GM12878 (cell line): ENCODE measurements around the gene RETNLB. TPM values are rescaled to one million over a fixed set of nuclear protein-coding genes. Genes with fewer than 3 reads are reported as not detected.

Source experiments
- ATAC-seq: fragments of 200-7000 bp; cut with Tn5 transposase; 3 replicates; pipeline ENCODE4 v1.9.1; 2020; ENCODE audit warnings: mild to moderate bottlenecking, moderate library complexity
- BruUV-seq: library from RNA; stranded (reverse); fragments of 400-500 nt; replicated peaks from 2 replicates; lab custom pipeline; 2021; lab: Mats Ljungman, UMichigan
- CTCF ChIA-PET: fragments of 300-600 bp; sonication (Branson Sonifier 250); formaldehyde crosslinking; extraction: SDS; loops from one replicate; lab custom pipeline; 2021; ENCODE audit warnings: inconsistent platforms; lab: Yijun Ruan, JAX
- POLR2A ChIA-PET: fragments of 350-600 bp; formaldehyde crosslinking; extraction: SDS; loops from one replicate; lab custom pipeline; 2021; ENCODE audit warnings: inconsistent platforms; lab: Charles Lee
- RAD21 ChIA-PET: fragments of 300-600 bp; sonication (Branson Sonifier 250); formaldehyde crosslinking; loops from one replicate; lab custom pipeline; 2023; ENCODE audit warnings: antibody characterized with exemption; ENCODE audit not compliant: unreplicated experiment; lab: Charles Lee
- SMC1A ChIA-PET: fragments of 300-600 bp; sonication (Branson Sonifier 250); formaldehyde crosslinking; loops from one replicate; lab custom pipeline; 2023; ENCODE audit not compliant: unreplicated experiment, uncharacterized antibody; lab: Charles Lee
- DNase-seq: peaks from one replicate; pipeline ENCODE4 v3.0.0-alpha.2; 2011; ENCODE audit warnings: low read depth, low spot score
- FAIRE-seq: peaks from 3 replicates; lab custom pipeline; 2011; peaks lifted over from hg19 to GRCh38; lab: Jason Lieb, UNC
- H2AFZ ChIP-seq: 2 replicates; pipeline ENCODE4 v1.6.0; 2011; ENCODE audit warnings: low read depth, low read length, control low read depth; ENCODE audit not compliant: control insufficient read depth
- H3K27ac ChIP-seq: 2 replicates; pipeline ENCODE4 v1.5.1; 2011; ENCODE audit warnings: control low read depth; ENCODE audit not compliant: control insufficient read depth, insufficient read depth
- H3K27me3 ChIP-seq, 2 experiments: replicated peaks in 1 of 2; 2 replicates each; pipeline versions ENCODE4 v1.6.0 to v1.6.1; 2011; ENCODE audit warnings: low read length in 1 of 2; ENCODE audit not compliant: control insufficient read depth in 2 of 2, insufficient read depth in 2 of 2
- H3K36me3 ChIP-seq, 2 experiments: 2 replicates each; pipeline ENCODE4 v1.5.1; 2011; ENCODE audit warnings: low read length in 1 of 2; ENCODE audit not compliant: control insufficient read depth in 2 of 2, insufficient read depth in 2 of 2
- H3K4me1 ChIP-seq: 2 replicates; pipeline ENCODE4 v1.6.1; 2011; ENCODE audit warnings: mild to moderate bottlenecking, low read length, moderate library complexity, mixed read lengths; ENCODE audit not compliant: control insufficient read depth, insufficient read depth
- H3K4me2 ChIP-seq: 2 replicates; pipeline ENCODE4 v1.6.0; 2011; ENCODE audit warnings: control low read depth; ENCODE audit not compliant: control insufficient read depth, insufficient read depth
- H3K4me3 ChIP-seq: fragments of 200-600 bp; sonication (generic); 2 replicates; pipeline ENCODE4 v1.5.1; 2016
- H3K79me2 ChIP-seq: 2 replicates; pipeline ENCODE4 v1.6.0; 2011; ENCODE audit warnings: low read length; ENCODE audit not compliant: control insufficient read depth, insufficient read depth
- H3K9ac ChIP-seq: 2 replicates; pipeline ENCODE4 v1.8.0; 2011; ENCODE audit warnings: low read length, control low read depth, mixed read lengths; ENCODE audit not compliant: control insufficient read depth, insufficient read depth
- H3K9me3 ChIP-seq: replicated peaks from 3 replicates; pipeline ENCODE4 v1.5.1; 2011; ENCODE audit warnings: mild to moderate bottlenecking, low read length; ENCODE audit not compliant: control insufficient read depth, insufficient read depth
- H4K20me1 ChIP-seq: 2 replicates; pipeline ENCODE4 v1.6.0; 2011; ENCODE audit not compliant: control insufficient read depth, insufficient read depth
- ASH2L ChIP-seq: fragments of 300-600, 200-600 bp; sonication (generic); IDR thresholded peaks from 2 replicates; pipeline ENCODE4 v1.6.1; 2017; ENCODE audit warnings: low read depth, mild to moderate bottlenecking, borderline replicate concordance
- ATF7 ChIP-seq: fragments of 450-650 bp; IDR thresholded peaks from 2 replicates; pipeline ENCODE4 v1.6.1; 2016; ENCODE audit warnings: low read depth, mild to moderate bottlenecking
- BCL11A ChIP-seq: IDR thresholded peaks from 2 replicates; pipeline ENCODE4 v1.6.1; 2011; ENCODE audit warnings: low read depth, low read length
- GATAD2B ChIP-seq: fragments of 450-650 bp; conservative IDR thresholded peaks from 2 replicates; pipeline ENCODE4 v1.6.1; 2017; ENCODE audit warnings: low read depth, mild to moderate bottlenecking, moderate library complexity
- NFYA ChIP-seq: IDR thresholded peaks from 2 replicates; pipeline ENCODE4 v1.6.1; 2011; ENCODE audit warnings: low read depth, mild to moderate bottlenecking, low read length, improper control_type of control experiment, borderline replicate concordance
- NRF1 ChIP-seq: conservative IDR thresholded peaks from 2 replicates; pipeline ENCODE4 v1.6.1; 2011; ENCODE audit warnings: mild to moderate bottlenecking, low read depth, low read length, improper control_type of control experiment
- RB1 ChIP-seq: fragments of 450-650 bp; formaldehyde crosslinking; IDR thresholded peaks from 2 replicates; pipeline ENCODE4 v1.6.1; 2017; ENCODE audit warnings: mild to moderate bottlenecking, borderline replicate concordance
- STAT1 ChIP-seq: fragments of 450-650 bp; conservative IDR thresholded peaks from 2 replicates; pipeline ENCODE4 v1.6.1; 2014; ENCODE audit warnings: antibody characterized with exemption, mild to moderate bottlenecking
- SUPT20H ChIP-seq: IDR thresholded peaks from 2 replicates; pipeline ENCODE4 v1.6.1; 2011; ENCODE audit warnings: low read depth, mild to moderate bottlenecking, low read length, moderate library complexity, borderline replicate concordance; ENCODE audit not compliant: control insufficient read depth
- TAF1 ChIP-seq: IDR thresholded peaks from 2 replicates; pipeline ENCODE4 v1.6.1; 2011; ENCODE audit warnings: mild to moderate bottlenecking, low read depth, low read length, borderline replicate concordance
- YBX1 ChIP-seq: fragments of 450-650 bp; IDR thresholded peaks from 2 replicates; pipeline ENCODE4 v1.6.1; 2016; ENCODE audit warnings: antibody characterized with exemption
- ZNF24 ChIP-seq: fragments of 450-650 bp; IDR thresholded peaks from 2 replicates; pipeline ENCODE4 v1.6.1; 2017; ENCODE audit warnings: antibody characterized with exemption, mild to moderate bottlenecking
- WGBS: methylation state at CpG from one replicate; pipeline ENCODE4 v1.1.6; 2016; ENCODE audit warnings: low lambda C conversion rate; ENCODE audit not compliant: insufficient replicate concordance, insufficient coverage; ENCODE audit errors: missing lambda C conversion rate; 5-methylcytosine and 5-hydroxymethylcytosine counted together
- in situ Hi-C: fragments of 300-500 bp; cut with MboI; formaldehyde crosslinking; loops from 9 replicates; pipeline ENCODE4 v1.14.3; 2018; ENCODE audit warnings: mixed read lengths
- intact Hi-C: fragments of 100-400 bp; cut with micrococcal nuclease; formaldehyde crosslinking; loops from one replicate; pipeline ENCODE4 v1.14.2; 2022; ENCODE audit not compliant: unreplicated experiment
- polyA plus RNA-seq, 11 experiments: library from polyadenylated mRNA; depleted of rRNA in 4 of 11; unstranded in 6 of 11; stranded (reverse) in 5 of 11; fragments of >200 nt; fragmentation: Nextera tagmentation in 4 of 11; fragmentation: Illumina TruSeq in 1 of 11; extraction: Ambion mirVana in 4 of 11; extraction: Trizol in 1 of 11; gene quantifications; 1 replicate in 1 of 11; 2 replicates in 10 of 11; pipeline versions ENCODE4 v1.2.1 to v1.2.3, GENCODE V29; 2011 to 2016; ENCODE audit warnings: inconsistent platforms in 2 of 11, missing spikeins in 2 of 11, low read depth in 1 of 11
- total RNA-seq, 4 experiments: library from RNA; depleted of rRNA in 3 of 4; stranded (reverse); fragments of >200 nt in 3 of 4; fragmentation: Illumina TruSeq in 1 of 4; extraction: Trizol in 1 of 4; gene quantifications; 2 replicates each; pipeline versions ENCODE4 v1.2.1 to v1.2.3, GENCODE V29; 2013 to 2021
- TF ChIP-seq, protein P1 (sequence below): fragments of 450-650 bp; IDR thresholded peaks from 2 replicates; pipeline ENCODE4 v1.6.1; 2017; ENCODE audit warnings: low read depth, mild to moderate bottlenecking, moderate library complexity

Gene RETNLB
- total and polyA plus RNA-seq, 10 of the 15 experiments (the other 5 are each of a cell fraction or from before 2014, with no cell fraction given), result not detected

DNA sequence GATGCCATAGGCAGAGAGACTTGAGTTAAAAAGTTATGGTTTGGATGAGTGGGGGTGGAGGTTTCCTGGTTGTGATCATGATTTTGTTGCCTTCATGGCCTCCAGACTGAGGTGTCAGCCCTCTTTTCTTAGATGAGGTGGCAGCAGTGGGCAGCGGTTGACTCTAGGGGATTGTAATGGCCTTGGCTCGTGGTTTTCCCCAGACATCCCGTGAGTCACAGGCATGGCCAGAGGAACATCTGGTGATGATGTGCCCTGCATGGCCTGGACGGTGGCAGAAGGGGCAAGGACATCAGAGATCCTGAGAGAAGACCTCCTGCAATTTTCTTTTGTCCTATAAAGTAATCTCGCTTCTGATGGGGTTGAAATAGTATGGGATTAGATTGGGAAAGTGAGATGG lies 12.4 kb downstream of the RETNLB start (continued):
- TF ChIP-seq ATF7, result no peak
- no peak for TF ChIP-seq RB1
- no peak for TF ChIP-seq ZNF24
- no peak for TF ChIP-seq TAF1
- no peak for TF ChIP-seq NFYA
- TF ChIP-seq YBX1, result no peak
- TF ChIP-seq, protein P1, sequence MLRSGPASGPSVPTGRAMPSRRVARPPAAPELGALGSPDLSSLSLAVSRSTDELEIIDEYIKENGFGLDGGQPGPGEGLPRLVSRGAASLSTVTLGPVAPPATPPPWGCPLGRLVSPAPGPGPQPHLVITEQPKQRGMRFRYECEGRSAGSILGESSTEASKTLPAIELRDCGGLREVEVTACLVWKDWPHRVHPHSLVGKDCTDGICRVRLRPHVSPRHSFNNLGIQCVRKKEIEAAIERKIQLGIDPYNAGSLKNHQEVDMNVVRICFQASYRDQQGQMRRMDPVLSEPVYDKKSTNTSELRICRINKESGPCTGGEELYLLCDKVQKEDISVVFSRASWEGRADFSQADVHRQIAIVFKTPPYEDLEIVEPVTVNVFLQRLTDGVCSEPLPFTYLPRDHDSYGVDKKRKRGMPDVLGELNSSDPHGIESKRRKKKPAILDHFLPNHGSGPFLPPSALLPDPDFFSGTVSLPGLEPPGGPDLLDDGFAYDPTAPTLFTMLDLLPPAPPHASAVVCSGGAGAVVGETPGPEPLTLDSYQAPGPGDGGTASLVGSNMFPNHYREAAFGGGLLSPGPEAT, result no peak
- TF ChIP-seq ASH2L, result no peak
- TF ChIP-seq, all 136 proteins: peak for 0

DNA sequence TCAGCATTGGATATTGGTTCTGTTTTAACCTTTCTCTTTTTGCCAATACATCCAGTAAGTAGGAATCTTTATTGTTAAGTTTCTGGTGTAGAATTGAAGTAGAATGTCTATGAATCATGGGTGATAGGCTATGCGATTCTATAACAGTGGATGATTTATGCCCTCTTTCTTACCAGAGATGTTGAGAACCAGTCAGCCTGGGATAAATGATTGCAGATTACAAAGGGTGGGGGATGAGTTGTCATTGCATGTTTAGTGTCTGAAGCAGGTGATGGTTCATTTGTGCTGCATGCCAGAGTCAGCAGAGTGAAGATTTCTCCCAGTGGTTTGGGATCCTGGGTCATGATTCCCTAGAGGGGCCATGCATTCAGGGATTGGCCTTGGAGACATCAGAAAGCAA lies 14.3 kb downstream of the RETNLB start:
- Histone ChIP-seq H3K9me3 (no peaks in the 10 kb centered on the region), H2AFZ (no peak overlapping the region), H3K79me2 (no peaks in the 10 kb centered on the region), H3K4me1 (no peaks in the 10 kb centered on the region), H3K36me3 (no peaks in the 10 kb centered on the region), H3K27me3 (no peaks in the 10 kb centered on the region), H4K20me1 (no peaks in the 10 kb centered on the region), H3K4me3 (no peak overlapping the region), H3K4me2 (no peak overlapping the region), H3K27ac (no peak overlapping the region), H3K9ac (no peak overlapping the region)
- ATAC-seq (no peak), FAIRE-seq (no peak), DNase-seq (no peak)
- ChIA-PET SMC1A (no interaction called here), CTCF (no interaction called here), RAD21 (no interaction called here), POLR2A (no interaction called here)
- WGBS, result 95% methylated on average over 1 of the region's 1 CpG
- in situ Hi-C loops, result no loop called here
- no peak for TF ChIP-seq BCL11A
- TF ChIP-seq GATAD2B, result no peak
- no peak for TF ChIP-seq SUPT20H
- TF ChIP-seq STAT1, result no peak
- no peak for TF ChIP-seq NRF1
- no TSS peak for BruUV-seq
- intact Hi-C loops, result no loop called here
